C4-2B (cell line): ENCODE data around the gene ADARB2.

Experiments
- CTCF ChIP-seq: fragments of 450-650 bp; conservative IDR thresholded peaks from 2 replicates; pipeline ENCODE4 v1.5.1; 2017; ENCODE audit warnings: mild to moderate bottlenecking
- ZFX ChIP-seq: fragments of 450-650 bp; IDR thresholded peaks from 2 replicates; pipeline ENCODE4 v1.6.1; 2017

GRCh38 chr10:1712944-1713671, 24.2 kb downstream of the ADARB2 start:
- TF ChIP-seq CTCF: no peak
- no peak for TF ChIP-seq ZFX
